ENCODE data around the gene RAB10. TPM values are rescaled to one million over a fixed set of nuclear protein-coding genes. Genes with fewer than 3 reads are reported as not detected.
A peak's percentile ranks its signal among the peaks of the same experiment; 100 is the strongest.

RAB10 gene
- total and polyA plus RNA-seq, 7 donors, result 57.1 to 116 (median 92.0) TPM

- TF ChIP-seq POLR2AphosphoS5 (IDR thresholded peaks at IDR 0.05) (no peak), POLR2A (IDR thresholded peaks at IDR 0.05) (no peak), CTCF (IDR thresholded peaks at IDR 0.05) (no peak), EP300 (IDR thresholded peaks at IDR 0.05) (no peak)
- 0% methylated on average over 18 of the region's 18 CpGs for WGBS, 2 donors
- Histone ChIP-seq H3K9me3 (no peaks in the 10 kb centered on the region), H3K4me3 (peak overlapping the region; percentile 77 to 97 (median 96)), H3K27me3 (no peaks in the 10 kb centered on the region), H3K27ac (peak overlapping the region; percentile 92 to 99 (median 96)), H3K36me3 (peaks cover 0 to 12% (median 0%) of the 10 kb centered on the region in 4 donors), H3K4me1 (peaks cover 0 to 46% (median 43%) of the 10 kb centered on the region in 4 donors)
- intact Hi-C loops (cut with DNase I), result loop anchor here (2.0 to 5.0 kb wide), 5 partner anchors 44 to 313 kb away; partner anchors contain the start of genes ADGRF3, ASXL2, KIF3C and SELENOI
- DNase-seq, result no peak
Observed at GRCh38 chr2:26034637-26034992, 731 bp downstream of the RAB10 start.

- Histone ChIP-seq H3K36me3 (peaks cover 0 to 14% (median 0%) of the 10 kb centered on the region in 4 donors), H3K27ac (peak overlapping the region; percentile 92 to 99 (median 96)), H3K4me3 (peak overlapping the region; percentile 77 to 97 (median 96)), H3K9me3 (no peaks in the 10 kb centered on the region), H3K27me3 (no peaks in the 10 kb centered on the region), H3K4me1 (peaks cover 0 to 50% (median 47%) of the 10 kb centered on the region in 4 donors)
- DNase-seq, result no peak
- 1 to 4% methylated on average over 12 of the region's 12 CpGs for WGBS, 2 donors
- TF ChIP-seq EP300 (IDR thresholded peaks at IDR 0.05) (no peak), POLR2AphosphoS5 (IDR thresholded peaks at IDR 0.05) (no peak), CTCF (IDR thresholded peaks at IDR 0.05) (no peak), POLR2A (IDR thresholded peaks at IDR 0.05) (no peak)
- intact Hi-C loops (cut with DNase I), result loop anchor here (2.0 kb wide), 1 partner anchor 44 kb away; no protein-coding TSS in a partner anchor
Observed at GRCh38 chr2:26035090-26035743, 1.3 kb downstream of the RAB10 start.

GRCh38 chr2:26039603-26040323 is 5.9 kb downstream of the RAB10 start:
- H3K9me3 ChIP-seq, result no peaks in the 10 kb centered on the region
- DNase-seq, result no peak
- no peak overlapping the region for H3K4me3 ChIP-seq
- 46 to 71% methylated on average over 9 of the region's 9 CpGs for WGBS, 2 donors
- peaks cover 0 to 17% (median 0%) of the 10 kb centered on the region in 4 donors for H3K36me3 ChIP-seq
- TF ChIP-seq CTCF (IDR thresholded peaks at IDR 0.05) (no peak), EP300 (IDR thresholded peaks at IDR 0.05) (no peak), POLR2AphosphoS5 (IDR thresholded peaks at IDR 0.05) (no peak), POLR2A (IDR thresholded peaks at IDR 0.05) (no peak)
- H3K27ac ChIP-seq, result no peak overlapping the region
- H3K4me1 ChIP-seq, result peaks cover 0 to 72% (median 52%) of the 10 kb centered on the region in 4 donors
- intact Hi-C loops (cut with DNase I), result no loop called here
- no peaks in the 10 kb centered on the region for H3K27me3 ChIP-seq

- no peaks in the 10 kb centered on the region for H3K9me3 ChIP-seq
- TF ChIP-seq POLR2A (IDR thresholded peaks at IDR 0.05), result no peak
- TF ChIP-seq CTCF (IDR thresholded peaks at IDR 0.05), result no peak
- TF ChIP-seq POLR2AphosphoS5 (IDR thresholded peaks at IDR 0.05), result no peak
- TF ChIP-seq EP300 (IDR thresholded peaks at IDR 0.05), result no peak
- no peak for DNase-seq
Observed at GRCh38 chr2:26043109-26043508, 9.2 kb downstream of the RAB10 start.

More at GRCh38 chr2:26043109-26043508, 9.2 kb downstream of the RAB10 start:
- WGBS, 2 donors, result 93 to 94% methylated on average over 5 of the region's 5 CpGs
- H3K27ac ChIP-seq, result no peak overlapping the region
- no peak overlapping the region for H3K4me3 ChIP-seq
- intact Hi-C loops (cut with DNase I), result no loop called here
- peaks cover 0 to 8% (median 0%) of the 10 kb centered on the region in 4 donors for H3K36me3 ChIP-seq
- no peaks in the 10 kb centered on the region for H3K27me3 ChIP-seq
- H3K4me1 ChIP-seq, result peaks cover 0 to 44% (median 24%) of the 10 kb centered on the region in 4 donors
